Measurements from ENCODE around the gene RSPRY1. TPM values are rescaled to one million over a fixed set of nuclear protein-coding genes. Genes with fewer than 3 reads are reported as not detected.

Gene RSPRY1
- polyA plus RNA-seq, 1 of the 3 experiments (the other 2 are of a cell fraction): 16.6 TPM

DNA sequence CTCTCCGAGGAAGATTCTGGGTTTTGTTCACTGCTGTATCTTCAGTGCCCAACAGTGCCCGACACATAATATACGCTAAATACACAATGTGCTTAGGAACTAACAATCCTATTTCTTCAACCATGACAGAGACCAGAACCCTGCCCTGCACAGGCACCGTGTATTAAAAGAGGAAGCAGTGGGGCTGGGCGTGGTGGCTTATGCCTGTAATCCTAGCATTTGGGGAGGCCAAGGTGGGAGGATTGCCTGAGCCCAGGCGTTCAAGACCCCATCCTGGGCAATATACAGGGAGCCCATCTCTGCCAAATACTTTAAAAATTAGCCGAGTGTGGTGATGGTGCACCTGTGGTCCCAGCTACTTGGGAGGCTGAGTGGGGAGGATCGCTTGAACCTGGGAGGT, 78.3 kb downstream of the RSPRY1 start (continued):
- TF ChIP-seq, protein P1, sequence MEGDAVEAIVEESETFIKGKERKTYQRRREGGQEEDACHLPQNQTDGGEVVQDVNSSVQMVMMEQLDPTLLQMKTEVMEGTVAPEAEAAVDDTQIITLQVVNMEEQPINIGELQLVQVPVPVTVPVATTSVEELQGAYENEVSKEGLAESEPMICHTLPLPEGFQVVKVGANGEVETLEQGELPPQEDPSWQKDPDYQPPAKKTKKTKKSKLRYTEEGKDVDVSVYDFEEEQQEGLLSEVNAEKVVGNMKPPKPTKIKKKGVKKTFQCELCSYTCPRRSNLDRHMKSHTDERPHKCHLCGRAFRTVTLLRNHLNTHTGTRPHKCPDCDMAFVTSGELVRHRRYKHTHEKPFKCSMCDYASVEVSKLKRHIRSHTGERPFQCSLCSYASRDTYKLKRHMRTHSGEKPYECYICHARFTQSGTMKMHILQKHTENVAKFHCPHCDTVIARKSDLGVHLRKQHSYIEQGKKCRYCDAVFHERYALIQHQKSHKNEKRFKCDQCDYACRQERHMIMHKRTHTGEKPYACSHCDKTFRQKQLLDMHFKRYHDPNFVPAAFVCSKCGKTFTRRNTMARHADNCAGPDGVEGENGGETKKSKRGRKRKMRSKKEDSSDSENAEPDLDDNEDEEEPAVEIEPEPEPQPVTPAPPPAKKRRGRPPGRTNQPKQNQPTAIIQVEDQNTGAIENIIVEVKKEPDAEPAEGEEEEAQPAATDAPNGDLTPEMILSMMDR (IDR thresholded peaks at IDR 0.05): no peak
- TF ChIP-seq FOSL2 (IDR thresholded peaks at IDR 0.05; ENCODE audit: borderline replicate concordance, low read depth) (no peak), MEF2A (IDR thresholded peaks at IDR 0.05; ENCODE audit: borderline replicate concordance, low read depth) (no peak), ELF1 (IDR thresholded peaks at IDR 0.05) (no peak), EP300 (IDR thresholded peaks at IDR 0.05; ENCODE audit: borderline replicate concordance in 1 of 2, low read depth in 1 of 2, low read length in 1 of 2) (no peak)
- TF ChIP-seq, protein P2, sequence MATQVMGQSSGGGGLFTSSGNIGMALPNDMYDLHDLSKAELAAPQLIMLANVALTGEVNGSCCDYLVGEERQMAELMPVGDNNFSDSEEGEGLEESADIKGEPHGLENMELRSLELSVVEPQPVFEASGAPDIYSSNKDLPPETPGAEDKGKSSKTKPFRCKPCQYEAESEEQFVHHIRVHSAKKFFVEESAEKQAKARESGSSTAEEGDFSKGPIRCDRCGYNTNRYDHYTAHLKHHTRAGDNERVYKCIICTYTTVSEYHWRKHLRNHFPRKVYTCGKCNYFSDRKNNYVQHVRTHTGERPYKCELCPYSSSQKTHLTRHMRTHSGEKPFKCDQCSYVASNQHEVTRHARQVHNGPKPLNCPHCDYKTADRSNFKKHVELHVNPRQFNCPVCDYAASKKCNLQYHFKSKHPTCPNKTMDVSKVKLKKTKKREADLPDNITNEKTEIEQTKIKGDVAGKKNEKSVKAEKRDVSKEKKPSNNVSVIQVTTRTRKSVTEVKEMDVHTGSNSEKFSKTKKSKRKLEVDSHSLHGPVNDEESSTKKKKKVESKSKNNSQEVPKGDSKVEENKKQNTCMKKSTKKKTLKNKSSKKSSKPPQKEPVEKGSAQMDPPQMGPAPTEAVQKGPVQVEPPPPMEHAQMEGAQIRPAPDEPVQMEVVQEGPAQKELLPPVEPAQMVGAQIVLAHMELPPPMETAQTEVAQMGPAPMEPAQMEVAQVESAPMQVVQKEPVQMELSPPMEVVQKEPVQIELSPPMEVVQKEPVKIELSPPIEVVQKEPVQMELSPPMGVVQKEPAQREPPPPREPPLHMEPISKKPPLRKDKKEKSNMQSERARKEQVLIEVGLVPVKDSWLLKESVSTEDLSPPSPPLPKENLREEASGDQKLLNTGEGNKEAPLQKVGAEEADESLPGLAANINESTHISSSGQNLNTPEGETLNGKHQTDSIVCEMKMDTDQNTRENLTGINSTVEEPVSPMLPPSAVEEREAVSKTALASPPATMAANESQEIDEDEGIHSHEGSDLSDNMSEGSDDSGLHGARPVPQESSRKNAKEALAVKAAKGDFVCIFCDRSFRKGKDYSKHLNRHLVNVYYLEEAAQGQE (IDR thresholded peaks at IDR 0.05; ENCODE audit: low read depth, low read length): no peak

DNA sequence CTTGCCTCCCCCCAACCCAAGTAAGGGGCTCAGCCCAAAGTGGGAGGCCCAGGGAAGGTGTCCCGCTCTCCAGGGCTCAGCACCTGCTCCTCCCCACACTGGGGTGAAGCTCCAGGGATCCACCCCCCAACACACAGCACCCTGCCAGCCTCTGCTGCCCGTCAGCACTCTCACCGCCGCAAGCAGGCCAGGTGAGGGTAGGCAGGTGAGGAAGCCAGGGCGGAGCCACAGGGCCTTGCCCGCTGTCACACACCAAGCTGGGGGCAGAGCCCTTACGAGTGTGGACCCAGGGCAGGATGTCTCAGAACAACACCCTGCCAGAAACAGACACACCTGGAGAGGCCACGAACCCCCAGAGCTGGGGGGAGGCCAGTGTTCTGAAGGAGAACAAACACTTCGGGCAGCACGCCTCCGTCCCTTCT, 78.8 kb downstream of the RSPRY1 start:
- CTCF ChIA-PET: no interaction called here
- H3K4me2 ChIP-seq: no peak overlapping the region

More for the DNA sequence above, 78.8 kb downstream of the RSPRY1 start:
- DNase-seq: peak; percentile 4
- Histone ChIP-seq H2AFZ (ENCODE audit: low read depth) (no peak overlapping the region), H3K27me3 (ENCODE audit: insufficient read depth) (no peaks in the 10 kb centered on the region), H3K9ac (no peak overlapping the region), H4K20me1 (ENCODE audit: insufficient read depth) (no peaks in the 10 kb centered on the region), H3F3A (replicated peaks; ENCODE audit: insufficient read depth) (no peaks in the 10 kb centered on the region), H3K27ac (ENCODE audit: low read depth in 2 of 2, low read length in 1 of 2) (no peak overlapping the region), H3K9me3 (no peaks in the 10 kb centered on the region), H3K4me1 (ENCODE audit: control insufficient read depth in 1 of 2, insufficient read depth in 2 of 2, low read depth in 1 of 2, low read length in 1 of 2) (peaks cover 7 to 41% of the 10 kb centered on the region in 2 experiments; a peak in 2 of 4 replicates), H3K79me2 (ENCODE audit: insufficient read depth) (no peaks in the 10 kb centered on the region), H3K4me3 (ENCODE audit: low read depth in 2 of 2, low read length in 1 of 2) (no peak overlapping the region), H3K36me3 (replicated peaks in 1 of 2; ENCODE audit: control insufficient read depth in 1 of 2, insufficient read depth in 2 of 2, low read length in 1 of 2) (no peaks in the 10 kb centered on the region), H3K9me2 (no peaks in the 10 kb centered on the region)
- POLR2A ChIA-PET: interaction anchor here (0.8 kb wide), 1 partner anchor 15 kb away, joined by 3 read pairs; no protein-coding TSS in a partner anchor
- TF ChIP-seq TAF1 (IDR thresholded peaks at IDR 0.05; ENCODE audit: borderline replicate concordance, low read depth, low read length) (no peak), POLR2AphosphoS5 (IDR thresholded peaks at IDR 0.05; ENCODE audit: low read depth, low read length) (no peak), EZH2phosphoT487 (IDR thresholded peaks at IDR 0.05; ENCODE audit: borderline replicate concordance, low read depth) (no peak), CHD2 (IDR thresholded peaks at IDR 0.05; ENCODE audit: low read length, partially characterized antibody) (no peak), SIN3A (IDR thresholded peaks at IDR 0.05; ENCODE audit: borderline replicate concordance, low read depth, low read length) (no peak), FOXM1 (IDR thresholded peaks at IDR 0.05; ENCODE audit: low read depth) (no peak), GABPA (IDR thresholded peaks at IDR 0.05; ENCODE audit: low read depth) (no peak), FOXJ3 (CRISPR knock-in tag; IDR thresholded peaks at IDR 0.05) (no peak), RFX5 (IDR thresholded peaks at IDR 0.05; ENCODE audit: low read length) (no peak), NFIC (IDR thresholded peaks at IDR 0.05; ENCODE audit: borderline replicate concordance) (no peak), NRF1 (IDR thresholded peaks at IDR 0.05; ENCODE audit: low read depth, low read length) (no peak), JUND (IDR thresholded peaks at IDR 0.05) (no peak), TEAD4 (IDR thresholded peaks at IDR 0.05; ENCODE audit: borderline replicate concordance, insufficient read depth) (no peak), MXI1 (IDR thresholded peaks at IDR 0.05; ENCODE audit: low read depth, low read length) (no peak), EP300 (IDR thresholded peaks at IDR 0.05; ENCODE audit: borderline replicate concordance in 1 of 2, low read depth in 1 of 2, low read length in 1 of 2) (no peak), SMC3 (IDR thresholded peaks at IDR 0.05; ENCODE audit: low read depth, low read length) (no peak), ELF1 (IDR thresholded peaks at IDR 0.05) (no peak), FOSL2 (IDR thresholded peaks at IDR 0.05; ENCODE audit: borderline replicate concordance, low read depth) (no peak)
- TF ChIP-seq, protein P3, sequence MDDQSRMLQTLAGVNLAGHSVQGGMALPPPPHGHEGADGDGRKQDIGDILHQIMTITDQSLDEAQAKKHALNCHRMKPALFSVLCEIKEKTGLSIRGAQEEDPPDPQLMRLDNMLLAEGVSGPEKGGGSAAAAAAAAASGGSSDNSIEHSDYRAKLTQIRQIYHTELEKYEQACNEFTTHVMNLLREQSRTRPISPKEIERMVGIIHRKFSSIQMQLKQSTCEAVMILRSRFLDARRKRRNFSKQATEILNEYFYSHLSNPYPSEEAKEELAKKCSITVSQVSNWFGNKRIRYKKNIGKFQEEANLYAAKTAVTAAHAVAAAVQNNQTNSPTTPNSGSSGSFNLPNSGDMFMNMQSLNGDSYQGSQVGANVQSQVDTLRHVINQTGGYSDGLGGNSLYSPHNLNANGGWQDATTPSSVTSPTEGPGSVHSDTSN (IDR thresholded peaks at IDR 0.05): no peak
- TF ChIP-seq, protein P4, sequence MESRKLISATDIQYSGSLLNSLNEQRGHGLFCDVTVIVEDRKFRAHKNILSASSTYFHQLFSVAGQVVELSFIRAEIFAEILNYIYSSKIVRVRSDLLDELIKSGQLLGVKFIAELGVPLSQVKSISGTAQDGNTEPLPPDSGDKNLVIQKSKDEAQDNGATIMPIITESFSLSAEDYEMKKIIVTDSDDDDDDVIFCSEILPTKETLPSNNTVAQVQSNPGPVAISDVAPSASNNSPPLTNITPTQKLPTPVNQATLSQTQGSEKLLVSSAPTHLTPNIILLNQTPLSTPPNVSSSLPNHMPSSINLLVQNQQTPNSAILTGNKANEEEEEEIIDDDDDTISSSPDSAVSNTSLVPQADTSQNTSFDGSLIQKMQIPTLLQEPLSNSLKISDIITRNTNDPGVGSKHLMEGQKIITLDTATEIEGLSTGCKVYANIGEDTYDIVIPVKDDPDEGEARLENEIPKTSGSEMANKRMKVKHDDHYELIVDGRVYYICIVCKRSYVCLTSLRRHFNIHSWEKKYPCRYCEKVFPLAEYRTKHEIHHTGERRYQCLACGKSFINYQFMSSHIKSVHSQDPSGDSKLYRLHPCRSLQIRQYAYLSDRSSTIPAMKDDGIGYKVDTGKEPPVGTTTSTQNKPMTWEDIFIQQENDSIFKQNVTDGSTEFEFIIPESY (IDR thresholded peaks at IDR 0.05; ENCODE audit: borderline replicate concordance, low read depth): no peak
- 94% methylated on average over 11 of the region's 11 CpGs for WGBS (ENCODE audit: low lambda C conversion rate)

All from SK-N-SH (cell line).